Measurements from ENCODE around the gene ZMYM4. TPM values are rescaled to one million over a fixed set of nuclear protein-coding genes. Genes with fewer than 3 reads are reported as not detected.

ZMYM4 gene
- polyA plus RNA-seq, 1 donor (not counting 4 experiments of a cell fraction or from before 2014, with no cell fraction given): 24.8 TPM

DNA sequence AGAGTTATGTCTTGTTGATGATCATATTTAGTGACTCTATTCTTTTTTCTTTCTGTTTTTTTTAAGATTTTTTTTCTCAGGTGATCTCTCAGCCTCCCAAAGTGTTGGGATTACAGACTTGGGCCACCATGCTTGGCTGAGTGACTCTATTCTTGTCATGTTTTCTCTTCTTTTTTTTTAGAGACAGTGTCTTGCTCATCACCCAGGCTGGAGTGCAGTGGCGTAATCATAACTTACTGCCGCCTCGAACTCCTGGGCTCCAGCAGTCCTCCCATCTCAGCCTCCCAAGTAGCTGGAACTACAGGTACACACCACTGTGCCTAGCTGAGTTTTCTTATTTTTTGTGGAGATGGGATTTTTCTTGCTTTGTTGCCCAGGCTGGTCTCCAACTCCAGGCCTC lies 36.9 kb downstream of the ZMYM4 start:
- no peak for FAIRE-seq
- no peak overlapping the region for H2AFZ ChIP-seq (ENCODE audit: control insufficient read depth, low read length)

DNA sequence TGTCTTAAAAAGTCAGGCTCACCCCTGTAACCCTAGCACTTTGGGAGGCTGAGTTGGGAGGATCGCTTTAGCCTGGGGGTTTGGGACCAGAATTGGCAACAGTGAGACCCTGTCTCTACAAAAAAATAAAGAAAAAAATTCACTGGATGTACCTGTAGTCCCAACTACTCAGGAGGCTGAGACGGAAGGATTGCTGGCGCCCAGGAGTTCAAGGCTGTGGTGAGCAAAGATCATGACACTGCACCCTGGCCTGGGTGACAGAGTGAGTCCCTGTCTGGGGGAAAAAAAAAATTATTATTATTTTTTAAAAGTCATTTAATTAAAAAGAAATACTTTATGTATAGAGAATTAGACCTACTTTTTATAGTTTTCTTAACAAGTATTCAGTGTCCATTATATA lies 47.1 kb downstream of the ZMYM4 start:
- no peak overlapping the region for H3K9ac ChIP-seq (ENCODE audit: control insufficient read depth, extremely low read depth, insufficient read depth, low read length)
- H3K4me1 ChIP-seq (ENCODE audit: control insufficient read depth, extremely low read depth, insufficient read depth, low read length): no peaks in the 10 kb centered on the region
- H3K79me2 ChIP-seq (ENCODE audit: control insufficient read depth, insufficient read depth, low read length): peaks cover 5% of the 10 kb centered on the region
- no peak for TF ChIP-seq EZH2 (IDR thresholded peaks at IDR 0.05; ENCODE audit: low read length)
- TF ChIP-seq, protein P1, sequence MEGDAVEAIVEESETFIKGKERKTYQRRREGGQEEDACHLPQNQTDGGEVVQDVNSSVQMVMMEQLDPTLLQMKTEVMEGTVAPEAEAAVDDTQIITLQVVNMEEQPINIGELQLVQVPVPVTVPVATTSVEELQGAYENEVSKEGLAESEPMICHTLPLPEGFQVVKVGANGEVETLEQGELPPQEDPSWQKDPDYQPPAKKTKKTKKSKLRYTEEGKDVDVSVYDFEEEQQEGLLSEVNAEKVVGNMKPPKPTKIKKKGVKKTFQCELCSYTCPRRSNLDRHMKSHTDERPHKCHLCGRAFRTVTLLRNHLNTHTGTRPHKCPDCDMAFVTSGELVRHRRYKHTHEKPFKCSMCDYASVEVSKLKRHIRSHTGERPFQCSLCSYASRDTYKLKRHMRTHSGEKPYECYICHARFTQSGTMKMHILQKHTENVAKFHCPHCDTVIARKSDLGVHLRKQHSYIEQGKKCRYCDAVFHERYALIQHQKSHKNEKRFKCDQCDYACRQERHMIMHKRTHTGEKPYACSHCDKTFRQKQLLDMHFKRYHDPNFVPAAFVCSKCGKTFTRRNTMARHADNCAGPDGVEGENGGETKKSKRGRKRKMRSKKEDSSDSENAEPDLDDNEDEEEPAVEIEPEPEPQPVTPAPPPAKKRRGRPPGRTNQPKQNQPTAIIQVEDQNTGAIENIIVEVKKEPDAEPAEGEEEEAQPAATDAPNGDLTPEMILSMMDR (optimal IDR thresholded peaks at IDR 0.05 in 1 of 3, IDR thresholded peaks at IDR 0.05 in 1 of 3, conservative IDR thresholded peaks at IDR 0.05 in 1 of 3; ENCODE audit: extremely low read depth in 1 of 3, insufficient read depth in 2 of 3, low read length in 3 of 3): no peak
- no peak overlapping the region for H3K4me3 ChIP-seq (ENCODE audit: control insufficient read depth in 2 of 3, extremely low read depth in 1 of 3, insufficient read depth in 2 of 3, low read depth in 1 of 3, low read length in 3 of 3)
- no peak overlapping the region for H2AFZ ChIP-seq (ENCODE audit: control insufficient read depth, low read length)
- FAIRE-seq (no peak), DNase-seq (ENCODE audit: low read depth, low spot score) (no peak)
- H3K9me1 ChIP-seq (ENCODE audit: control insufficient read depth, extremely low read depth, insufficient read depth, low read length): no peaks in the 10 kb centered on the region
- no peak overlapping the region for H3K4me2 ChIP-seq (ENCODE audit: control insufficient read depth, extremely low read depth, insufficient read depth, low read depth, low read length)
- H3K27me3 ChIP-seq (ENCODE audit: control insufficient read depth, extremely low read depth, insufficient read depth, low read length): no peaks in the 10 kb centered on the region
- dilution Hi-C loops (cut with MboI; ENCODE audit: extremely low pct_ligation_motif_present, low sequenced_read_pairs): no loop called here
- no peaks in the 10 kb centered on the region for H4K20me1 ChIP-seq (ENCODE audit: control insufficient read depth, extremely low read depth, insufficient read depth, low read length)
- no peaks in the 10 kb centered on the region for H3K9me3 ChIP-seq (ENCODE audit: control insufficient read depth, low read depth, low read length)
- no peak overlapping the region for H3K27ac ChIP-seq (ENCODE audit: control insufficient read depth, insufficient read depth, low read length)
- H3K36me3 ChIP-seq (ENCODE audit: control insufficient read depth in 2 of 2, extremely low read depth in 1 of 2, insufficient read depth in 2 of 2, low read length in 2 of 2): no peaks in the 10 kb centered on the region

More for the DNA sequence above, 36.9 kb downstream of the ZMYM4 start:
- Histone ChIP-seq H3K79me2 (ENCODE audit: control insufficient read depth, insufficient read depth, low read length) (peaks cover 15% of the 10 kb centered on the region), H3K27me3 (ENCODE audit: control insufficient read depth, extremely low read depth, insufficient read depth, low read length) (no peaks in the 10 kb centered on the region), H3K36me3 (ENCODE audit: control insufficient read depth in 2 of 2, extremely low read depth in 1 of 2, insufficient read depth in 2 of 2, low read length in 2 of 2) (peaks cover 0 to 5% of the 10 kb centered on the region in 2 experiments), H3K9ac (ENCODE audit: control insufficient read depth, extremely low read depth, insufficient read depth, low read length) (no peak overlapping the region), H3K9me3 (ENCODE audit: control insufficient read depth, low read depth, low read length) (no peaks in the 10 kb centered on the region), H3K9me1 (ENCODE audit: control insufficient read depth, extremely low read depth, insufficient read depth, low read length) (no peaks in the 10 kb centered on the region), H4K20me1 (ENCODE audit: control insufficient read depth, extremely low read depth, insufficient read depth, low read length) (peaks cover 2% of the 10 kb centered on the region), H3K4me3 (ENCODE audit: control insufficient read depth in 2 of 3, extremely low read depth in 1 of 3, insufficient read depth in 2 of 3, low read depth in 1 of 3, low read length in 3 of 3) (no peak overlapping the region), H3K27ac (ENCODE audit: control insufficient read depth, insufficient read depth, low read length) (no peak overlapping the region), H3K4me2 (ENCODE audit: control insufficient read depth, extremely low read depth, insufficient read depth, low read depth, low read length) (no peak overlapping the region), H3K4me1 (ENCODE audit: control insufficient read depth, extremely low read depth, insufficient read depth, low read length) (no peaks in the 10 kb centered on the region)
- no peak for DNase-seq (ENCODE audit: low read depth, low spot score)
- TF ChIP-seq EZH2 (IDR thresholded peaks at IDR 0.05; ENCODE audit: low read length): no peak
- TF ChIP-seq, protein P1 (optimal IDR thresholded peaks at IDR 0.05 in 1 of 3, IDR thresholded peaks at IDR 0.05 in 1 of 3, conservative IDR thresholded peaks at IDR 0.05 in 1 of 3; ENCODE audit: extremely low read depth in 1 of 3, insufficient read depth in 2 of 3, low read length in 3 of 3): no peak
- dilution Hi-C loops (cut with MboI; ENCODE audit: extremely low pct_ligation_motif_present, low sequenced_read_pairs): no loop called here
